Esophagus squamous epithelium (tissue), 4 donors: ENCODE results near the gene ADGRE1.

Experiments
- POLR2A ChIP-seq, 4 donors: fragments of 450-650 bp; IDR thresholded peaks; one replicate each; pipeline ENCODE4 v1.6.1; 2017; ENCODE audit warnings: antibody characterized with exemption in 4 of 4, mild to moderate bottlenecking in 4 of 4, moderate library complexity in 3 of 4
- TF ChIP-seq, protein P1 (sequence below), 6 experiments: fragments of 450-650 bp in 4 of 6; fragments of 200-600 bp in 2 of 6; sonication (generic) in 2 of 6; IDR thresholded peaks; one replicate each; pipeline ENCODE4 v1.5.1; 2016 to 2019; ENCODE audit warnings: antibody characterized with exemption in 6 of 6, mild to moderate bottlenecking in 4 of 6, moderate library complexity in 4 of 6

DNA sequence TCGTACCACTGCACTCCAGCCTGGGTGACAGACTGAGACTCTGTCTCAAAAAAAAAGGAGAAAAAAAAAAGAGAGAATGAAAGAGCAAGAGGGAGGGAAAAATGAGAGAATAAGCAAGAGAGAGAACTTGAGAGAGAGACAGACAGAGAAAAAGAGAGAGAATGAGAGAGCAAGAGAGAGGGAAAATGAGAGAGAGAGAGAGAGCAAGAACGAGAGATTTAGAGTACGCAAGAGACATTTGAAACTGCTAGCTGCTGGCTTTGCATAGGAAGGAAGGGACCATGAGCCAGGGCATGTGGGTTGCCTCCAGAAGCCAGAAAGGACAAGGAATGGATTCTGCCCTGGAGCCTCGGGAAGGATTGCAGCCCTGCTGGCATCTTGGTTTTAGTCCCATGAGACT, 9.6 kb upstream of the ADGRE1 start:
- TF ChIP-seq, protein P1, sequence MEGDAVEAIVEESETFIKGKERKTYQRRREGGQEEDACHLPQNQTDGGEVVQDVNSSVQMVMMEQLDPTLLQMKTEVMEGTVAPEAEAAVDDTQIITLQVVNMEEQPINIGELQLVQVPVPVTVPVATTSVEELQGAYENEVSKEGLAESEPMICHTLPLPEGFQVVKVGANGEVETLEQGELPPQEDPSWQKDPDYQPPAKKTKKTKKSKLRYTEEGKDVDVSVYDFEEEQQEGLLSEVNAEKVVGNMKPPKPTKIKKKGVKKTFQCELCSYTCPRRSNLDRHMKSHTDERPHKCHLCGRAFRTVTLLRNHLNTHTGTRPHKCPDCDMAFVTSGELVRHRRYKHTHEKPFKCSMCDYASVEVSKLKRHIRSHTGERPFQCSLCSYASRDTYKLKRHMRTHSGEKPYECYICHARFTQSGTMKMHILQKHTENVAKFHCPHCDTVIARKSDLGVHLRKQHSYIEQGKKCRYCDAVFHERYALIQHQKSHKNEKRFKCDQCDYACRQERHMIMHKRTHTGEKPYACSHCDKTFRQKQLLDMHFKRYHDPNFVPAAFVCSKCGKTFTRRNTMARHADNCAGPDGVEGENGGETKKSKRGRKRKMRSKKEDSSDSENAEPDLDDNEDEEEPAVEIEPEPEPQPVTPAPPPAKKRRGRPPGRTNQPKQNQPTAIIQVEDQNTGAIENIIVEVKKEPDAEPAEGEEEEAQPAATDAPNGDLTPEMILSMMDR (IDR thresholded peaks at IDR 0.05), result no peak
- no peak for TF ChIP-seq POLR2A (IDR thresholded peaks at IDR 0.05)
